C4-2B (cell line): ENCODE results near the gene THBS2.
A peak's percentile ranks its signal among the peaks of the same experiment; 100 is the strongest.

Experiments used
- H3K27ac ChIP-seq: fragments of 450-650 bp; 2 replicates; pipeline ENCODE4 v1.5.1; 2017
- CTCF ChIP-seq: fragments of 450-650 bp; conservative IDR thresholded peaks from 2 replicates; pipeline ENCODE4 v1.5.1; 2017; ENCODE audit warnings: mild to moderate bottlenecking
- ZFX ChIP-seq: fragments of 450-650 bp; IDR thresholded peaks from 2 replicates; pipeline ENCODE4 v1.6.1; 2017

Gene THBS2

DNA sequence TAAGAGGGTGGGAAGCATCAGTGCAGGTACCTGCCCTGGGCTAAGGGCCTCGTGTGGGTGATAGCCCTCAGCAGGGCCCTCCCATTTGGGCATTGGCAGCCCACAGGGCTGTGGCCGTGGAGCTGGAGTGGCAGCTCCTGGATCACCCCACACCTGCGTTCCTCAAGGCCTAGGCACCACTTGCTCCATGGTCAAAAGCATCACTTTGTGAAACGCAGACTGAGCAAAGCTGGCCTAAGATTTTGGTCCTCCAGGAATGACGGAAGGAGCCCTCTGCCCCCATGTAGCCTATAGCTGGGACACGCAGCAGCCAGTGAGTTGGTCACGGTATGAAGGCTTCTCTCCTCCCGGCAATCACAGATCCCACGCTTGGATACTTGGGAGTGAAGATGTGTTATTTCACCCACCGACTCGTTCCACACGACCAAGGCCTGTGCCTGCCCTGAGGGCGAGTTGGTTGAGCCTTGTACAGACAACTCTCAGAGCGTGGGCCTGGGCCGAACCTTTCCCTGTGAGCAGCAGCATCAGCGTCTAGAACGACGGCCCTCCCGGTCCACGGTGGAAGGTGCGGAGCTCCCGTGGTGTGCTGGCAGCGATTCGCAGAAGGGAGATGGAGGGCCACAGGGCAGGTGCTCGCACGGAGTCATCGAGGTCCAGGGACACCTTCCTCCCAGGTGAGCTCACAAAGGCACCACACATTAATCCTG, 39.7 kb downstream of the THBS2 start:
- H3K27ac ChIP-seq: peak overlapping the region; percentile 55

DNA sequence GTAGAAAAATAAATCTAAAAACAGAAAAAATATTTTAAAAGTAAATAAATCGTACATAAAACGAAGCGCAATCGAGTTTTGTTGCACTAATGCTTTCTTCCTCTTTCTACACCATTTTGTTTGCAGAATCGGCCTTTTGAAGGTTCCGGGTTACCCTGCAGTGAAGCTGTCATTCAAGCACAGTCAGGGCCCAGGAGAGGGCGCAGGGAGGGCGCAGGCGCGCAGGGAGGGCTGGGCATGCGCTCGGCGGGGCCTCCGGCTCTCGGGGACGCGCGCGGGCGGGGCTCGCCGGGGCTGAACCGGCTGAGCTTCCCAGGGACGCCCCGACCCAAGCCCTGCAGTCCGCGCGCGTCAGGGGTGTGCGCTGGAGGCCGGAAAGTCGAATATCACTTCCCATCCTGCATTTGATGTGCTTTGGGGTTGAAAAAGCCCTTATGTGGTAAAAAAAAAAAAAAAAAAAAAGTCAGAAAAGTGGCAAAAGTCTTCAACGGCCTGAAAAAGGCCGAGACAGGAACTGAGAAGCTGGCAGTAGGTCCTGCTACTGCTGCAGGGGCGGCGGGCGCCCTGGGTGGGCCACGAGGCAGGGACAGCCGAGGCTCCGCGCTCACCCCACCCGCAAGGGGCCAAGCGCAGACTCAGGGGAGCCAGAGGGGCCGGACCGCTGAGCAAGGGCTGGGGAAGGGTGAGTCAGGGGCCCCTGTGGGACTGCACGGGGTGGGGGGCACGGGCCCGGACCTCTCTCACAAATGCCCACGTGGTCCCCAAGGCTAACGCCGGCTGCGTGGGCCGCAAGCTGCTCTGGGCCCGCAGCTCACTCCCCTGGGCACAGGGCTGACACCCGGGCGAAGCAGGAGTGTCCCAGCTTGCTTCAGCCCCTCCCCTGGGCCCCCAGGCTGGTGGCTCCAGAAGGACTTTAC, 40.5 kb downstream of the THBS2 start:
- TF ChIP-seq ZFX (no peak), CTCF (peak; percentile 28)
- H3K27ac ChIP-seq: peak overlapping the region; percentile 55

More for the DNA sequence above, 39.7 kb downstream of the THBS2 start:
- TF ChIP-seq ZFX (no peak), CTCF (no peak)

DNA sequence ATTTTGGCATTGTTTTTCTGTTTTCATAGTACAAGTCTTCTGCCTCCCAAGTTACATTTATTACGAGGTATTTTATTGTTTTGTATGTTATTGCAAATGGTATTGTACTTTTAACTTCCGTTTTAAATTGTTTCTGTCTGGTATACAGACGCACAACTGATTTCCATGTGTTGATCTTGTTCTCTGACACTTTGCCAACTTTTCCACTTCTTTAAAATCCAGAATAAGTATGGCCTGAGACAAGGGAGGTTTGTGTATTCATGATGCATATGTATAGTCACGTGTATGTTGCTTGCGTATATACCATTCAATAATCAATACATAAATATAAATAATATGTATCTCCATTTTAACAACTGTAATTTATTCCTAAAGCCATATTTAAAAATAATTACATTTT, 41.2 kb downstream of the THBS2 start:
- no peak overlapping the region for H3K27ac ChIP-seq
- TF ChIP-seq CTCF: no peak
- no peak for TF ChIP-seq ZFX

DNA sequence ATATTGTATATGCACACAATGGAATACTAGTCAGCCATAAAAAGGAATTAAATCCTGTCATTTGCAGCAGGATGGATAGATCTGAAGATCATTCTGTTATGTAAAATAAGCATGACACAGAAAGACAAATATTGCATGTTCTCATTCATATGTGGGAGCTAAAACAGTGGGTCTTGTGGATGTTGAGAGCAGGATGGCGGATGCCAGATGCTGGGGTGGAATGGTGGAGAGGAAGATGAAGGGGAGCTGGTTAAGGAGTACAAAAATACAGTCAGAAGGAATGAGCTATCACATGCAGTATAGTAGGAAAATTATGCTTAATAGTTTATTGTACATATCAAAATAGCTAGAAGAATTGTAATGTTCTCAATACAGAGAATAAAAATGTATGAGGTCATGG, 41.8 kb downstream of the THBS2 start:
- TF ChIP-seq ZFX (no peak), CTCF (no peak)
- no peak overlapping the region for H3K27ac ChIP-seq

DNA sequence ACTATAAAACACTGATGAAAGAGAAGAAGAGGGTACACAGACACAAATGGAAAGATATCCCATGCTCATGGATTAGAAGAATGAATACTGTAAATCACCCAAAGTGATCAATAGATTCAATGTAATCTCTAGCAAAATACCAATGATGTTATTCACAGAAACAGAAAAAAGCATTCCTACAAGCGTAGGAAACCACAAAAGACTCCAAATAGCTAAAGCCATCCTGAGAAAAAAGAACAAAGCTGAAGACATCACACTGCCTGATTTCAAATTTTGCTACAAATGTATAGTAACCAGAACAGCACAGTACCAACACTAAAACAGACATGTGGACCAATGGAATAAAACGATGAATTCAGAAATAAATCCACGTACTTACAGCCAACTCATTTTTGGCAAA, 43.0 kb downstream of the THBS2 start:
- TF ChIP-seq ZFX (no peak), CTCF (no peak)

DNA sequence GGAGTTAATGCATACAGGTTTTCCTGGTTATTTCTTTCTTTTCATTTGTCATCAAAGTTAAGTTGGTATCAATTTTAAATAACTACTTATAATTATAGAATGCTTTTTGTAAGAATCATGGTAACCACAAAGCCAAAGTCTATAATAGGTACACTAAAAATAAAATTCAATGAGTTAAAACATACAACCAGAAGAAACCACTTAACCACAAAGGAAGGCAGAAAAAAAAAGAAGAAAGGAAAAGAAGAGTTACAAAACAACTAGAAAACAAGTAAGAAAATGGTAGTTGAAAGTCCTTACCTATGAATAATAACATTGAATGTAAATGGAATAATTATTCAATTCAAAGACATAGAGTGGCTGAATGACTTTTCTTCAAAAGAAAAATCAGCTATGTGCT, 45.6 kb downstream of the THBS2 start:
- no peak overlapping the region for H3K27ac ChIP-seq
- no peak for TF ChIP-seq ZFX
- no peak for TF ChIP-seq CTCF

More for the DNA sequence above, 43.0 kb downstream of the THBS2 start:
- H3K27ac ChIP-seq: no peak overlapping the region

- TF ChIP-seq CTCF (no peak), ZFX (no peak)
- H3K27ac ChIP-seq: no peak overlapping the region
Observed at GRCh38 chr6:169207482-169207881, 46.2 kb downstream of the THBS2 start.
